Measurements from ENCODE around the gene NRG3.
"Not testable (repeated sequence)": the region's sequence is repeated elsewhere in the genome, so short reads cannot be mapped to it uniquely, and the experiment has no call there.

The NRG3 gene

GRCh38 chr10:82310839-82311238 lies 435.8 kb downstream of the NRG3 start:
- DNase-seq = no peak

- DNase-seq = no peak
These were observed 438.4 kb downstream of the NRG3 start for GRCh38 chr10:82313401-82313800.

DNA sequence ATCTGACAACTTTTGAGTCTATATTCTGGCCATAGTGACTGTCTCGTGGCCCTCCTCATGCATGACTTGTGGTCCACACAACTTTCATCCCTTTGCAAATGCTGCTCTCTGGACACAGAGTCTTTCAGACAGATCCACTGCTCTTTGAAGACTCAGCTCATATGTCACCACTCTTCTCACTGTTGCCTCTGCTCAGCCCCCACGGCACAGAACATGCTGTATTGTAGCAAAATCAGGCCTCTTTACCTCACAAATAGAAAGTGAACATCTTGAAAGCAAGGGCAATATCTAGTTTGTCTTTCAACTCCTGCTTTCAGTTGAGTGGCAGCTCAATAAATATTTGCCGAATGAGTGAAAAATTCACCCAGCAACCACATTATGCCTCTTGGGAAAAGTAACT lies 443.5 kb downstream of the NRG3 start:
- no peak for DNase-seq

DNA sequence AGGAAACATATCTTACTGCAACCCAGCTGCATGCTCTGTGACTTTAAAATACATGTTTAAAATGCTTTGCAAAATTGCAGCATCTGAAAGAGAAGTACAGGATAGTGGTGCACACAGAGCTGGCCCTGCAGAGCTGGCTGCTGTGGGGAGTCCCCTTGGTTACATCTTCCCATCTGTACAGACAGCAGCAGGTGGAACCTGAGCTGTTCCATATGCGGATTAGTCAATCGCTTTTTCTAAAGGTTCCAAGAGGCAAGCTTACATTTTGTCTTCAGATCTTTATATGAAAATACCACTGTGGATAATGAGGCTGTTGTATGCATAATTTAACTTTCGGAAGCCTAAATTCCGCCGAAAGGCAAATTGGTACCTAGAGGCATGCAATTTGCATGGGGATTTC lies 444.1 kb downstream of the NRG3 start:
- DNase-seq = no peak

- no peak for DNase-seq
These were observed 444.6 kb downstream of the NRG3 start for GRCh38 chr10:82319562-82319961.

- no peak for DNase-seq
These were observed 446.7 kb downstream of the NRG3 start for GRCh38 chr10:82321724-82322123.

DNA sequence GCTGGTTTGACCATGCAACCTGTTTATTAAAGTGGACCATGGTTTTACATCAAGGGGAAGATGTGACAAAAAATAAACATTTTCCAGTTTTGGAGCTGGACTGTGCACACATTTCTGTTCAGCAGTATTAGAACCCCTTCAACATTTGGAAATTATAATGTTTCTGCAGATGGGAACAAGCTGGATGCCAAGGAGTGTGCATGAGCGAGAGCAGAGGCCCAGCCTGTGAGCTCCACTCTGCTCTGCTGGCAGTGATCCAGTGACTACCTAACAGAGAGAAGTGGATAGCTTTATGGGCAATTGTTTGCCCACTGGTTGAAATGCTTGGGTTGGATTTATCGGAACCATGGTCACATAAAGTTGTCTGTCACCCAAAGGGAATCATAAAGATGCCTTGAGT lies 456.7 kb downstream of the NRG3 start:
- DNase-seq = no peak

DNA sequence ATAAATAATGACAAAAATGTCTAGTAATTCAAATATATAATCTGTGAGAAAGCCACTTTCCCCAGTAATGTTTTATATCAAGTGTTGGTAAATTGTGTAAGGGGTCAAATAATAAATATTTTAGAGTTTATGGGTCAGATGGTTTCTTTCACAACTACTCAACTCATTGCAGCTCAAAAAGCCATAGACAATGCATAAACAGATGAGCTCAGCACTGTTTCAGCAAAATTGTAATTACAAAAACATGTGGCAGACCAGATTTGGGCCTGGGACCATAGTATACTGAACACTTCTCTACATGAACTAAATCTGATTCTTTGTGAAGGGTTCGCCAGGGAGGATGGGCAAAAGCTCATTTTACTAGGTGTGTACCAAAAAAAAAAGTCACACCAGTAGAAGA lies 460.8 kb downstream of the NRG3 start:
- DNase-seq = no peak

DNA sequence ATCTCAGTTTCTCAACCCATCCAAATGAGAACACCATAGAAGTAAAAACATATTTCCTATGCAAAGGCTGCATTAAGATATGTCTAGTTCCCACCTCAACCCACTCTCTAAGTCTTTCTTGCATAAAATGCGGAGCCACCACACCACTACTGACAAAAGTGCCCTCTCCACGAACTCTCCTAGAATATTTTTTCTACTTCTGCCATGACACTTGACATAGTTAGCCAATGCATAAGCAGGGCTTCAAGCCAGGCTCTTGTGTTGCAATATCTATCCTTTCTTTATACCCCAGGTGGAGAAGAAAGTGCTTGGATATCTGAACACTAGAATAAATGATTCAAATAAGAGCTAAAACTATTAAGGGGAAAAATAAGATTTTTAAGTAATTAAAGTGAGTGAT lies 465.2 kb downstream of the NRG3 start:
- DNase-seq = no peak

GRCh38 chr10:82349590-82349989 lies 474.6 kb downstream of the NRG3 start:
- not testable (repeated sequence) for DNase-seq

- no peak for DNase-seq
These were observed 478.4 kb downstream of the NRG3 start for GRCh38 chr10:82353381-82353780.

DNA sequence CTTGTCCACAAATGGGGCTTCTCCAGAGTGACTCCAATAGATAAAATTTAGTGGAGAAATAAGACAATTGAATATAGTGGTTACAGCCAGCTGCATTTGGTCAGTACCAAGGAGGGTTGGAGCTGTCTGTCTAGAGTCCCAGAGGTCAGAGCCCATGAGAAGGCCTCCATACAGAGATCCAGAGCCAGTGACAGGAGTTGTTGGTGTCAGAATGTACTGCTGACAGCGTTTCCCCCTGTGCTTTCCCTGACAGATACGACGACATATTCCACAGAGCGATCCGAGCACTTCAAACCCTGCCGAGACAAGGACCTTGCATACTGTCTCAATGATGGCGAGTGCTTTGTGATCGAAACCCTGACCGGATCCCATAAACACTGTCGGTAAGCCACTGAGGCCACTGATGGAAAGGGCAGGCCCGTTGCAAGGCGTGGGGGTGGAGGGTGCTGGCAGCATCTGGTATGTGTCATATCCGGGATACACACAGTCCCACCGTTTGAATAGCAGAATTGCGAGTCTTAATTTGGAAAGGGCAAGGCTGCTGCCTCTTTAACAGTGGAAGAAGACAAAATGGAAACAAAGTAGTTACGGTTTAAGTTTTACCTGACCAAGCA lies 483.6 kb downstream of the NRG3 start:
- DNase-seq = no peak

DNA sequence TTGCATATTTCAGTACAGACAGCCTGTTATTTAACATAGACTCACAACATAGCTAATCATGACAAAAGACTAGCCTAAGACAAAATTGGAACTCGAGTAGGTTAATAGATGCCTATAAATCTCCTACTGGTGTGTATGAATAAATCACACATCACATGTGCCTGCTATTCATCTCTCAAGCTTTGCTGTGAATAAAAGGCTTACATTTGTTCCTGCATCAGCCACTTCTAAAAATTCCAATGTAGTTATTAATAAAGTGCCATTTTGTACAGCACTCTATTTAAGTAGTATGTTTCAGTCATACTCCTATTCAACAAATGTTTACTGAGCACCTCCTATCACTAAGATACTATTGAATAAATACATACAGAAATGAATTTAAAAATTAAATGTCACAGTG lies 486.3 kb downstream of the NRG3 start:
- no peak for DNase-seq

DNA sequence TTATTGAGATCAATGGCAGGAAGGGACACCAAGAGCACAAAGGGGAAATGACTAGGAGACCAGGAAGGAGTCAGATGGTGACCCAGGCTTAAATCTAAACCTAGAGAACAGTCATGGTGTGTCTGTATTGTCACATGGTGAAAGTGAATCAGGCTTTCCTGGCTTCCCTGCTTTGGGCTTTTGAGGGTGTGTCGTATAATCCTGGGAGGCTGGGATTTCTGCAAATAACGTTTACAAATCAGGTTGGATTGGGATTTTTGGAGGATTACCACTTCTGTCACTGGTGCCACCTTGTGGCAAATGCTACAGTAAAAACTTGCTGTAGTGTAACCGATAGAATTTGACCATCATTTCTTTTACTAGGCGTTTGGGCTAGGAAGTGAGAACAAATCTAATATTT lies 502.6 kb downstream of the NRG3 start:
- DNase-seq = no peak

GRCh38 chr10:82378146-82378545 lies 503.2 kb downstream of the NRG3 start:
- no peak for DNase-seq

DNA sequence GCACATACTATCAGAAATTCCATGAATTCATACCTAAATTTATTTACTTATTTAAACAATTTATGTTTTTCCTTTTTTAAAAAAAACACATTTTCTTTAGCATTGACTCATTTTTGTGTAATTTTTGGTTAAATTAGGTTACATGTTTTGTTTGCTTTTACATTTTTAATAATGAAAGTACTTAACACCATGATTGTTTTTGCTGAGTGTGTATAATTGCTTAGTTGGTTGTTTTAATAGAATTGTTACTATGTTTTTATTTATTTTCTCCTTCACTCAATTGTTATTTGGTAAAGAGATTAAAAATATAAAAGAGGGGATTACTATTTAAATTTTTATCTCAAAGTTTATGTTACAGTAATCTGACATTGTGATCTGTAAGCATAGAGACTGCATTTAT lies 508.4 kb downstream of the NRG3 start:
- DNase-seq = no peak

- no peak for DNase-seq
These were observed 516.1 kb downstream of the NRG3 start for GRCh38 chr10:82390866-82391658.

- DNase-seq = no peak
These were observed 517.0 kb downstream of the NRG3 start for GRCh38 chr10:82391971-82392370.

DNA sequence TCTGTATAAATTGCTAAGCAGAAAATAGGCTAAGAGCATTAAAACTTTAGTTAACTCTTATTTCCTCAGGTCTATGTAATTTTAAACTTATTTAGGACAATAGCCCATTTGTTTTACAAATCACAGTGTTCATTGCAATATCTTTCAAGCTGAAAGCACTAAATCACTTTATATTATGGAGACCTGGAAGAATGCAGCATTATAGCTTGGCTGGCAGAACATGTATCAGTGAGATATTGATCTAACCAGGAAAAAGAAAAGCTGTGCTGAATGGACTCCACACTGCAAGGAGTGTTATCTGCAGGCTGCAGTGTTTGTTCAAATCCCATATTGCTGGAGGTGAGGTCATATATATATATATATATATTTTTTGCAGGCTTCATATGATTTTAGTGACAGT lies 517.5 kb downstream of the NRG3 start:
- no peak for DNase-seq

GRCh38 chr10:82394122-82394521 lies 519.1 kb downstream of the NRG3 start:
- DNase-seq = no peak

DNA sequence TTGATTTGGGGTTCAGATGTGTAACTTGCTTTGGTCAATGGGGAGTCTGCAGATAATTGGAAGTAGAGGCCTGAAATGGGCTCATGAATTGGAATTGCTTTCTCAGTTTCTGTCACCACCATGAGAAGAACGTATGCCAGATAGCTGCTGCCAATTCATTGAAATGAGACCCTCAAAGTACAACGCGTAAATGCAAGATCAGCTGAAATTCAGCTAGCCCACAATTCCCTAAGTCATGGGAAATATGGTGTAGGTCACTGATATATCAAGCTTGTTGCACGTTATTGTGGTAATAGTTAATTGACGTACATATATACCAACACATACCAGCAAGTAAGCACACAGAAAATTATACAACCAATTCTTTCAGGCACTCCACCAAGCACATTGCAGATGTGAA lies 520.0 kb downstream of the NRG3 start:
- DNase-seq = no peak

GRCh38 chr10:82396886-82397285 lies 521.9 kb downstream of the NRG3 start:
- DNase-seq = no peak

- DNase-seq = no peak
These were observed 522.9 kb downstream of the NRG3 start for GRCh38 chr10:82397854-82398253.

DNA sequence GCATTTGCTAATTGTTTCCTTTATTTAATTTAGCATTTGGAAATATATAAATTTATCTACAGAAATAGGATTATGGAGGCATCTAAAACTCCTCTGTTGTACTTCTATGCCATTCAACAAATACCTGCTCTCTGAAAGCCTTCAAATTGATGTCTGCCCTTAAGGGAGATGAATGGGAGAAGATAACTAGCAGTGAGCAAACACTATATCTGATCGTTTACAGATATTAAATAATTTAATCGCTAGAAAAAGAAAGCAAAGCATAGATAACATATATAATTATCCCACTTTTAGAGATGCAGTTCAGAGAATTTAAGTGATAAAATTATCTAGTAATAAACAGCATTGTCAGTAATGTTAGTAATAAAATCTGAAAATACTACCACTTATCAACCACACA lies 524.9 kb downstream of the NRG3 start:
- DNase-seq = no peak

DNA sequence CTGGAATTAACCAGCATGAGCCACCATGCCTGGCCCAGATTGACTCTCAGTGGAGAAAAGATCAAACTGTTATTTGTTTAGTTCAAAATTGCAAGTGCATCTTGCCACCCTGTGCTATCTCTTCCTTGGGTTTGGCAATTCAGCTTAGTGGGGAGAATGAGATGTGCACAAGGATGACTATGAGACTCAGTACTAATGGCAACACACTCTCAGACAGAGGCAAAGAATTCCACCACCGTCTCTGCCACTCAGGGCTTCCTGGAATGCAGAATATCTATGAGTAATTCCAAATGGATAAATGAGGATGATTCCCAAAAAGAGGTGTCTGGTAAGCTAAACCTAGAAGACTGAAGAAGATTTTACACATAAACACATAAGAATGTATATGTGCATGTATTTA lies 525.8 kb downstream of the NRG3 start:
- no peak for DNase-seq
